Measurements from ENCODE around the gene BSPRY.

GRCh38 chr9:113350107-113350661 is 843 bp downstream of the BSPRY start:
- TF ChIP-seq CTCF (conservative IDR thresholded peaks at IDR 0.05; ENCODE audit: low read depth in 2 of 2) (no peak), POLR2AphosphoS5 (IDR thresholded peaks at IDR 0.05; ENCODE audit: low read depth) (no peak), ZNF114 (CRISPR knock-in tag; IDR thresholded peaks at IDR 0.05) (no peak), NANOG (IDR thresholded peaks at IDR 0.05; ENCODE audit: borderline replicate concordance) (no peak)
